ENCODE measurements around the gene PRSS23.

DNA sequence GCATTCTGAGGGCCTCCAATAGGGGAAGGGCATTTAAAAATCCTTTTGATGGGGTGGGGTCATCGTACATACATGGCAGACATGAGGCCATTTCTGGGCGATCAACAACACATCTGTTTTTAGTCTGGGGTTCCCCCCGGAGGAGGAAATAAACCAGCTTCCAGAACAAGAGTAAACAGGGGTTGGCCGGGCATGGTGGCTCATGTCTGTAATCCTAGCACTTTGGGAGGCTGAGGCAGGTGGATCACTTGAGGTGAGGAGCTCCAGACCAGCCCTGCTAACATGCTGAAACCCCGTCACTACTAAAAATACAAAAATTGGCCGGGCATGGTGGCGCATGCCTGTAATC, 12.0 kb downstream of the PRSS23 start:
- TF ChIP-seq, protein P1, sequence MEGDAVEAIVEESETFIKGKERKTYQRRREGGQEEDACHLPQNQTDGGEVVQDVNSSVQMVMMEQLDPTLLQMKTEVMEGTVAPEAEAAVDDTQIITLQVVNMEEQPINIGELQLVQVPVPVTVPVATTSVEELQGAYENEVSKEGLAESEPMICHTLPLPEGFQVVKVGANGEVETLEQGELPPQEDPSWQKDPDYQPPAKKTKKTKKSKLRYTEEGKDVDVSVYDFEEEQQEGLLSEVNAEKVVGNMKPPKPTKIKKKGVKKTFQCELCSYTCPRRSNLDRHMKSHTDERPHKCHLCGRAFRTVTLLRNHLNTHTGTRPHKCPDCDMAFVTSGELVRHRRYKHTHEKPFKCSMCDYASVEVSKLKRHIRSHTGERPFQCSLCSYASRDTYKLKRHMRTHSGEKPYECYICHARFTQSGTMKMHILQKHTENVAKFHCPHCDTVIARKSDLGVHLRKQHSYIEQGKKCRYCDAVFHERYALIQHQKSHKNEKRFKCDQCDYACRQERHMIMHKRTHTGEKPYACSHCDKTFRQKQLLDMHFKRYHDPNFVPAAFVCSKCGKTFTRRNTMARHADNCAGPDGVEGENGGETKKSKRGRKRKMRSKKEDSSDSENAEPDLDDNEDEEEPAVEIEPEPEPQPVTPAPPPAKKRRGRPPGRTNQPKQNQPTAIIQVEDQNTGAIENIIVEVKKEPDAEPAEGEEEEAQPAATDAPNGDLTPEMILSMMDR (IDR thresholded peaks at IDR 0.05; ENCODE audit: low read depth, low read length, poor library complexity, severe bottlenecking) = no peak
- no peak for TF ChIP-seq EZH2phosphoT487 (IDR thresholded peaks at IDR 0.05; ENCODE audit: borderline replicate concordance, low read length)
